A673 (cell line): ENCODE data around the gene GABARAP. TPM values are rescaled to one million over a fixed set of nuclear protein-coding genes. Genes with fewer than 3 reads are reported as not detected.

Experiments used
- BruUV-seq: library from RNA; stranded (reverse); fragments of 400-500 nt; replicated peaks from 2 replicates; lab custom pipeline; 2021; lab: Mats Ljungman, UMichigan
- CTCF ChIA-PET: fragments of 300-600 bp; sonication (Branson Sonifier 250); formaldehyde crosslinking; loops from one replicate; lab custom pipeline; 2022; ENCODE audit warnings: antibody characterized with exemption; lab: Charles Lee
- POLR2A ChIA-PET: fragments of 300-600 bp; sonication (Branson Sonifier 250); formaldehyde crosslinking; loops from one replicate; lab custom pipeline; 2022; ENCODE audit warnings: antibody characterized with exemption; ENCODE audit not compliant: low non-redundant PET; lab: Charles Lee
- DNase-seq: peaks from one replicate; pipeline ENCODE4 v3.0.0-alpha.2; 2015; ENCODE audit warnings: low spot score
- H3K27ac ChIP-seq: fragments of 200-600 bp; sonication (generic); 2 replicates; pipeline ENCODE4 v1.5.1; 2016; ENCODE audit warnings: mixed run types, low read depth, mild to moderate bottlenecking, mixed read lengths, antibody characterized with exemption, low read length; ENCODE audit not compliant: poor library complexity, severe bottlenecking
- H3K27me3 ChIP-seq: fragments of 200-600 bp; sonication (generic); replicated peaks from 2 replicates; pipeline ENCODE4 v1.6.1; 2017; ENCODE audit warnings: mixed run types, low read depth, mild to moderate bottlenecking, mixed read lengths, antibody characterized with exemption, low read length; ENCODE audit not compliant: insufficient read depth, poor library complexity
- H3K36me3 ChIP-seq: fragments of 200-600 bp; sonication (generic); 2 replicates; pipeline ENCODE4 v1.6.1; 2016; ENCODE audit warnings: mixed run types, mild to moderate bottlenecking, mixed read lengths, antibody characterized with exemption, low read length; ENCODE audit not compliant: insufficient read depth, poor library complexity, severe bottlenecking
- H3K4me1 ChIP-seq: fragments of 200-600 bp; sonication (generic); 2 replicates; pipeline ENCODE4 v1.6.1; 2017; ENCODE audit warnings: mixed run types, mild to moderate bottlenecking, mixed read lengths, antibody characterized with exemption, low read length; ENCODE audit not compliant: insufficient read depth, poor library complexity, severe bottlenecking
- H3K4me3 ChIP-seq: fragments of 200-600 bp; sonication (generic); 2 replicates; pipeline ENCODE4 v1.5.1; 2016; ENCODE audit warnings: low read depth, mixed run types, mild to moderate bottlenecking, mixed read lengths, low read length; ENCODE audit not compliant: poor library complexity, severe bottlenecking
- H3K9me3 ChIP-seq: fragments of 200-600 bp; sonication (generic); 2 replicates; pipeline ENCODE4 v1.6.1; 2016; ENCODE audit warnings: mixed run types, low read depth, mild to moderate bottlenecking, mixed read lengths, antibody characterized with exemption, low read length; ENCODE audit not compliant: poor library complexity, severe bottlenecking
- EZH2 ChIP-seq: fragments of 200-600 bp; sonication (generic); IDR thresholded peaks from 2 replicates; pipeline ENCODE4 v1.6.1; 2017; ENCODE audit warnings: borderline replicate concordance, low read depth, mild to moderate bottlenecking, mixed read lengths, antibody characterized with exemption, low read length; ENCODE audit not compliant: poor library complexity, severe bottlenecking
- intact Hi-C: fragments of 100-400 bp; cut with micrococcal nuclease; formaldehyde crosslinking; loops from one replicate; pipeline ENCODE4 v1.10.0; 2022; ENCODE audit not compliant: unreplicated experiment
- total RNA-seq: library from RNA; stranded (reverse); gene quantifications from 2 replicates; pipeline ENCODE4 v1.2.3, GENCODE V29; 2021
- TF ChIP-seq, protein P1 (sequence below): fragments of 300-800, 200-600 bp; sonication (generic); conservative IDR thresholded peaks from 2 replicates; pipeline ENCODE4 v1.5.1; 2017; ENCODE audit warnings: low read depth, mild to moderate bottlenecking, antibody characterized with exemption, low read length, moderate library complexity, mixed read lengths

GABARAP gene
- total RNA-seq, 1 experiment from 2014 or later: 296 TPM

- no peaks in the 10 kb centered on the region for H3K27me3 ChIP-seq
- H3K27ac ChIP-seq: no peak overlapping the region
- TF ChIP-seq EZH2: no peak
- TF ChIP-seq, protein P1, sequence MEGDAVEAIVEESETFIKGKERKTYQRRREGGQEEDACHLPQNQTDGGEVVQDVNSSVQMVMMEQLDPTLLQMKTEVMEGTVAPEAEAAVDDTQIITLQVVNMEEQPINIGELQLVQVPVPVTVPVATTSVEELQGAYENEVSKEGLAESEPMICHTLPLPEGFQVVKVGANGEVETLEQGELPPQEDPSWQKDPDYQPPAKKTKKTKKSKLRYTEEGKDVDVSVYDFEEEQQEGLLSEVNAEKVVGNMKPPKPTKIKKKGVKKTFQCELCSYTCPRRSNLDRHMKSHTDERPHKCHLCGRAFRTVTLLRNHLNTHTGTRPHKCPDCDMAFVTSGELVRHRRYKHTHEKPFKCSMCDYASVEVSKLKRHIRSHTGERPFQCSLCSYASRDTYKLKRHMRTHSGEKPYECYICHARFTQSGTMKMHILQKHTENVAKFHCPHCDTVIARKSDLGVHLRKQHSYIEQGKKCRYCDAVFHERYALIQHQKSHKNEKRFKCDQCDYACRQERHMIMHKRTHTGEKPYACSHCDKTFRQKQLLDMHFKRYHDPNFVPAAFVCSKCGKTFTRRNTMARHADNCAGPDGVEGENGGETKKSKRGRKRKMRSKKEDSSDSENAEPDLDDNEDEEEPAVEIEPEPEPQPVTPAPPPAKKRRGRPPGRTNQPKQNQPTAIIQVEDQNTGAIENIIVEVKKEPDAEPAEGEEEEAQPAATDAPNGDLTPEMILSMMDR: no peak
- no peak for DNase-seq
- no TSS peak for BruUV-seq
- intact Hi-C loops: no loop called here
- no peaks in the 10 kb centered on the region for H3K9me3 ChIP-seq
- POLR2A ChIA-PET: no interaction called here
- peaks cover 14% of the 10 kb centered on the region for H3K36me3 ChIP-seq
- CTCF ChIA-PET: no interaction called here
- H3K4me3 ChIP-seq: no peak overlapping the region
- peaks cover 16% of the 10 kb centered on the region for H3K4me1 ChIP-seq
Observed at GRCh38 chr17:7260151-7260550, 17.9 kb upstream of the GABARAP start.

GRCh38 chr17:7259555-7259889, 17.3 kb upstream of the GABARAP start:
- Histone ChIP-seq H3K27ac (peak overlapping the region; percentile 65), H3K36me3 (peaks cover 20% of the 10 kb centered on the region), H3K27me3 (no peaks in the 10 kb centered on the region), H3K4me3 (no peak overlapping the region), H3K4me1 (peaks cover 16% of the 10 kb centered on the region), H3K9me3 (no peaks in the 10 kb centered on the region)
- intact Hi-C loops: no loop called here
- ChIA-PET POLR2A (interaction anchor here (0.5 kb wide), 1 partner anchor 1669 kb away, joined by 9 read pairs; no protein-coding TSS in a partner anchor), CTCF (interaction anchor here (0.6 kb wide), 1 partner anchor 102 kb away, joined by 8 read pairs; no protein-coding TSS in a partner anchor)
- no TSS peak for BruUV-seq
- TF ChIP-seq, protein P1: no peak
- no peak for TF ChIP-seq EZH2
- DNase-seq: no peak

- peaks cover 26% of the 10 kb centered on the region for H3K36me3 ChIP-seq
- no peak overlapping the region for H3K4me3 ChIP-seq
- ChIA-PET POLR2A (interaction anchor here (0.6 kb wide), 2 partner anchors 229 to 442 kb away, joined by 4 to 8 read pairs; no protein-coding TSS in a partner anchor), CTCF (interaction anchor here (0.6 kb wide), 1 partner anchor 101 kb away, joined by 8 read pairs; no protein-coding TSS in a partner anchor)
- intact Hi-C loops: no loop called here
- peak; percentile 73 for DNase-seq
- BruUV-seq: no TSS peak
- H3K4me1 ChIP-seq: peaks cover 16% of the 10 kb centered on the region
- H3K9me3 ChIP-seq: no peaks in the 10 kb centered on the region
- H3K27me3 ChIP-seq: no peaks in the 10 kb centered on the region
- peak overlapping the region; percentile 65 for H3K27ac ChIP-seq
- no peak for TF ChIP-seq EZH2
- TF ChIP-seq, protein P1: no peak
Observed at GRCh38 chr17:7258731-7259554, 16.7 kb upstream of the GABARAP start.
